ENCODE results near the gene TRERF1.

GRCh38 chr6:42221546-42221945, 230.2 kb downstream of the TRERF1 start:
- TF ChIP-seq, protein P1, sequence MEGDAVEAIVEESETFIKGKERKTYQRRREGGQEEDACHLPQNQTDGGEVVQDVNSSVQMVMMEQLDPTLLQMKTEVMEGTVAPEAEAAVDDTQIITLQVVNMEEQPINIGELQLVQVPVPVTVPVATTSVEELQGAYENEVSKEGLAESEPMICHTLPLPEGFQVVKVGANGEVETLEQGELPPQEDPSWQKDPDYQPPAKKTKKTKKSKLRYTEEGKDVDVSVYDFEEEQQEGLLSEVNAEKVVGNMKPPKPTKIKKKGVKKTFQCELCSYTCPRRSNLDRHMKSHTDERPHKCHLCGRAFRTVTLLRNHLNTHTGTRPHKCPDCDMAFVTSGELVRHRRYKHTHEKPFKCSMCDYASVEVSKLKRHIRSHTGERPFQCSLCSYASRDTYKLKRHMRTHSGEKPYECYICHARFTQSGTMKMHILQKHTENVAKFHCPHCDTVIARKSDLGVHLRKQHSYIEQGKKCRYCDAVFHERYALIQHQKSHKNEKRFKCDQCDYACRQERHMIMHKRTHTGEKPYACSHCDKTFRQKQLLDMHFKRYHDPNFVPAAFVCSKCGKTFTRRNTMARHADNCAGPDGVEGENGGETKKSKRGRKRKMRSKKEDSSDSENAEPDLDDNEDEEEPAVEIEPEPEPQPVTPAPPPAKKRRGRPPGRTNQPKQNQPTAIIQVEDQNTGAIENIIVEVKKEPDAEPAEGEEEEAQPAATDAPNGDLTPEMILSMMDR (IDR thresholded peaks at IDR 0.05) = no peak
- TF ChIP-seq POLR2A (IDR thresholded peaks at IDR 0.05) = no peak
